Large intestine (tissue), 3 donors: ENCODE data around the gene RBMS3. TPM values are rescaled to one million over a fixed set of nuclear protein-coding genes. Genes with fewer than 3 reads are reported as not detected.
"Not testable (repeated sequence)": the region's sequence is repeated elsewhere in the genome, so short reads cannot be mapped to it uniquely, and the experiment has no call there.

Experiments used
- DNase-seq, 2 donors: peaks; one replicate each; pipeline versions ENCODE4 v3.0.0 to v3.0.0-alpha.2; 2013
- H3K27ac ChIP-seq: one replicate; pipeline ENCODE4 v1.5.1; 2013; ENCODE audit warnings: low read length
- H3K27me3 ChIP-seq: 2 replicates; pipeline ENCODE4 v1.6.1; 2013; ENCODE audit warnings: low read length; ENCODE audit not compliant: control insufficient read depth, insufficient read depth
- H3K36me3 ChIP-seq: 2 replicates; pipeline ENCODE4 v1.6.1; 2013; ENCODE audit warnings: low read length; ENCODE audit not compliant: control insufficient read depth, insufficient read depth
- H3K4me1 ChIP-seq: one replicate; pipeline ENCODE4 v1.6.1; 2013; ENCODE audit warnings: low read length; ENCODE audit not compliant: control insufficient read depth, insufficient read depth
- H3K4me3 ChIP-seq: one replicate; pipeline ENCODE4 v1.5.1; 2013; ENCODE audit warnings: low read length
- H3K9me3 ChIP-seq: one replicate; pipeline ENCODE4 v1.6.1; 2013; ENCODE audit warnings: mild to moderate bottlenecking, low read depth, low read length, moderate library complexity; ENCODE audit not compliant: control insufficient read depth
- WGBS: methylation state at CpG from one replicate; pipeline ENCODE4 v1.1.5; 2013; ENCODE audit warnings: low lambda C conversion rate; ENCODE audit not compliant: insufficient coverage; 5-methylcytosine and 5-hydroxymethylcytosine counted together
- polyA plus RNA-seq: library from polyadenylated mRNA; unstranded; fragments of 120-200 nt; gene quantifications from one replicate; pipeline ENCODE4 v1.2.1, GENCODE V29; 2013

RBMS3 gene
- polyA plus RNA-seq, 1 donor, result 10.8 TPM

DNA sequence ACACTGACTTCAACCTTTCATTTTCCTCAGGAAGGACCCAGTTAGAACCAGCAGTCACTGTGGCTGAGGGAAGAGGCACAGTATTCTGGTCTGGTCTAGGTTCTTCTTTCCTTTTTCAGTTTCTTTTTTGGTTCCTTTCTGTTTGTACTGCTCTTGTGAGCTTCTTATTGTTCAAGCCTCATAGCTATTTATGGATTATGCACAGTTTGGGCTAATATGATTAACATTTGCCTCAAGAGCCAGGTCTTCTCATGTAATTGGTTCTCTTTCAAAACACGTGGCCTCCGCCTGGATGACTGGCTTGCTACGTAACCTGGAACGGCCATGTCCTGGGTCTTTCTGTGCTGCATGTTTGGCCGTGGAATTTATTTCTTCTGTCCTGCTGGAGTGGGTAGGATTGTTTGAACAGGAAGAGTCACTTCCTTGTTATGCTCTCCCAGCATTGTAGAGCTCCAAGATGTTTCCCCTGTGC lies 43.3 kb downstream of the RBMS3 start:
- Histone ChIP-seq H3K9me3 (no peaks in the 10 kb centered on the region), H3K27ac (no peak overlapping the region), H3K36me3 (no peaks in the 10 kb centered on the region), H3K4me3 (no peak overlapping the region), H3K4me1 (no peaks in the 10 kb centered on the region), H3K27me3 (no peaks in the 10 kb centered on the region)
- DNase-seq, result peak in 1 of 2 donors; percentile 16
- no CpG with 5 or more reads among the region's 5 CpGs for WGBS

- not testable (repeated sequence) for H3K4me3 ChIP-seq, DNase-seq, H3K4me1 ChIP-seq, H3K36me3 ChIP-seq, H3K27ac ChIP-seq, H3K27me3 ChIP-seq, H3K9me3 ChIP-seq
- no CpG with 5 or more reads among the region's 10 CpGs for WGBS
Measured at GRCh38 chr3:29326540-29326939, 45.7 kb downstream of the RBMS3 start.

DNA sequence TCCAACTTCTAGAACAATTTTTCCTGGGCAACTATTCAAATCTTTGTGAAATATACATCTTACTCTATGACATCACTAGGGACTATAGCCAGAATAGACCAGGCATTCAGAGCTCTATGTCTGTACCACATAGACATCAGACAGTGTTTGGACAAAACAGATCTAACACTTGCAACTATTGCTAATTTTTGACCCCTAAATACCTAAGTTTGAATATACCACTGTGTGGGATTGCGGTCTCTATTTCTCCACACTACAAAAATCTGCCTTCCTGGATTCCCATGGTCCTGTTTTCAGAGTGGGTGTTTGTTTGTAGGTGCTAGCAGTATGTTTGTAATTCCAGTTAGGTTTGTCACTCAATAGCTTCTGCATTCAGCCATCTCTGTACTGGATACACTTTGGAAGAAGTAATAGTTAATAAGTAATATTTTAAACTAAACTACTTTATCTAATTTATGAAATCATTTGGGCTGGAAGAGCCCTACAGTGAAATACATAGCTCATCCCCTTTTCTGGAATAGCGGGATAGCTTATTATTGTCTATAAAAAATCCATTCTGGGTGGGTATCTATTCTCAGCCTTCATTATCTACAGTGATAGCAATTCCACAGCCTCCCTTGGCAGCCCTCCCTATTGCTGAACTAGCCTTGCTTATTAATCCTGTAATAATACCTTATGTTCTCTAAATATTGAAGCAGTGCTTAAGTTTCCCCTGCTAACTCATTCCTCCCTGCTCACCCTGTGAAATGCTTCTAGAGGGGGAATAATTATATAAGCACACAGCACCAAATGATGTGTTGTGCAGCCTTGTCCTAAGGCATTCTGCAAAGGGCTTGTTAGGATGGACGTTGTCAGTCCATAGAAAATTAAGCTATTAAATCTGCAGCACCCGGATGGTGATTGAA lies 49.4 kb downstream of the RBMS3 start:
- Histone ChIP-seq H3K36me3 (no peaks in the 10 kb centered on the region), H3K27ac (no peak overlapping the region), H3K27me3 (no peaks in the 10 kb centered on the region), H3K4me1 (no peaks in the 10 kb centered on the region), H3K9me3 (no peaks in the 10 kb centered on the region), H3K4me3 (no peak overlapping the region)
- no peak for DNase-seq
- 100% methylated on average over 1 of the region's 4 CpGs for WGBS

DNA sequence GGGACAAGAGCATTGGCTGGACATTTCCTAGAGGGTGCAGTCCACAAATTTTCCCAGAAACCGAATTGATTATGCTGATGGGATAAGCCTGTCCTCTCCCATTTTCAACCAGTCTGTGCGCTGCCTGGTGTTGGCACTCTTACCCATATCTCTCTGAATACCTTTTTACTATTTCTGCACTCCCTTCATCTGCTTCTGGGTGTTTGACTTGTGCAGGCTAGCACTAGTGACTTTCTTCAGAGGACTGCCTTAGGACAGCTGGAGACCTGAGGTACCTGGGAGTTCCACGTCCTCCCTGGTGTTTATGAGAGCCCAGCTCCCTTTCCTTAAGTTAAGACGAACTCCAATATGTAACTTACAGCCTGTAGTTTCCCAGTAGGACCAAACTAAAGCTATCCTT lies 50.2 kb downstream of the RBMS3 start:
- no peak overlapping the region for H3K4me3 ChIP-seq
- H3K36me3 ChIP-seq, result no peaks in the 10 kb centered on the region
- no peaks in the 10 kb centered on the region for H3K4me1 ChIP-seq
- WGBS, result no CpG with 5 or more reads among the region's 4 CpGs
- H3K27ac ChIP-seq, result no peak overlapping the region
- H3K27me3 ChIP-seq, result no peaks in the 10 kb centered on the region
- no peak for DNase-seq
- no peaks in the 10 kb centered on the region for H3K9me3 ChIP-seq

DNA sequence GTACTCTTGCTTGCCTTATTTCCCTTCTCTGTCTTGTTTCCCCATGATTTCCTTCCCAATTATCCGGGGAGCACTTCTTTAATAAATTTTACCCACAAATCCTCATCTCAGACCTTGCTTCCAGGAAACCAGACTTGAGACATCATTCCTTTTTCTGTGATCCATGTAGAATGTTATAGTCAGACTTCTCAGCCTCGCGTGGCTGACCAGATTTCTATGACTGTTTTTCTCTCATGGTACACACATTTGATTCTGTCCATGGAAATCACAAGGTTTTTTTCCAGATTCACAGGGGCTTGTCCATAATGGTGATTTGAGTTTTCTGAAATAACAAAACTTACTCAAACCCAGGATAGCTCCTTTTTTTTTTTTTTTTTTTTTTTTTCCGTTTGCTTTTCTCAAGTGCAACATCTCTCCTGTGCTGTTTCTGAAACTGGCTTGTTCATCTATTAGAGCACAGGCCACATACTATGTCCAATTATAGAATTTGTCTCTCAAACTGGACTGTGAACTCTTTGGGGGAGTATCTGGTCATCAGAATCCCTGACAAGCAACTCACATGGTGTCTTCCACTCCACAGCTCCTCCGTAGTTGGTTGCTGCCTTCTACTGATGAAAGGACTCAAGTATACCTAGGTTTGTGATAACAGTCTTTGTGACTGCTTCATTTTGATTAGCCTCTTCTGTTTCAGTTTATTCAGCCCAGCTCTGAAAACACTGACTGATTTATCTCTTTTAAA lies 50.8 kb downstream of the RBMS3 start:
- WGBS, result no CpG with 5 or more reads among the region's 5 CpGs
- Histone ChIP-seq H3K9me3 (no peaks in the 10 kb centered on the region), H3K4me1 (no peaks in the 10 kb centered on the region), H3K27ac (no peak overlapping the region), H3K36me3 (no peaks in the 10 kb centered on the region), H3K4me3 (no peak overlapping the region), H3K27me3 (no peaks in the 10 kb centered on the region)
- DNase-seq, result no peak

GRCh38 chr3:29332195-29332637 lies 51.3 kb downstream of the RBMS3 start:
- H3K4me1 ChIP-seq, result no peaks in the 10 kb centered on the region
- H3K9me3 ChIP-seq, result no peaks in the 10 kb centered on the region
- WGBS, result 83% methylated on average over 1 of the region's 2 CpGs
- DNase-seq, result no peak
- no peaks in the 10 kb centered on the region for H3K36me3 ChIP-seq
- H3K27me3 ChIP-seq, result no peaks in the 10 kb centered on the region
- no peak overlapping the region for H3K4me3 ChIP-seq
- no peak overlapping the region for H3K27ac ChIP-seq

DNA sequence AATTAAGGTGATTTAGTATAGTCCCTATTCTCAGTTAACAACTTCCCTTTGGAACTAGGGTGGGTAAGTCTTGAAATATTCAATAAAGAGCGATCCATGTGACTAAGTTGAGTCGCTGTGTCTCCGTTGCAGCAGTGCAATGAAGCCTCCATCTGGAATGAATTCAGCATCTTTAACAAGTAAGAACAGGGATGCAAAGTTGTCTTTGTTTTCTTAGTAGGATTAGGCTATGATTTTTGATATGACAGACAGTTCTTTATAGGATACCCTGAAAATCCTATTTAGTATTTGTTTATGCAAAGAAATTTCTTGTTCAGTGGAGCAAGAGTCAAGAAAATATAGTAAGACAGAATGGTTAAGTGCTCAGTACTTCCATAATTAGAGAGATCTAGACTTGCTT lies 52.7 kb downstream of the RBMS3 start:
- DNase-seq, result no peak
- no CpG with 5 or more reads among the region's 3 CpGs for WGBS
- Histone ChIP-seq H3K27ac (no peak overlapping the region), H3K4me1 (no peaks in the 10 kb centered on the region), H3K27me3 (no peaks in the 10 kb centered on the region), H3K36me3 (no peaks in the 10 kb centered on the region), H3K4me3 (no peak overlapping the region), H3K9me3 (no peaks in the 10 kb centered on the region)

DNA sequence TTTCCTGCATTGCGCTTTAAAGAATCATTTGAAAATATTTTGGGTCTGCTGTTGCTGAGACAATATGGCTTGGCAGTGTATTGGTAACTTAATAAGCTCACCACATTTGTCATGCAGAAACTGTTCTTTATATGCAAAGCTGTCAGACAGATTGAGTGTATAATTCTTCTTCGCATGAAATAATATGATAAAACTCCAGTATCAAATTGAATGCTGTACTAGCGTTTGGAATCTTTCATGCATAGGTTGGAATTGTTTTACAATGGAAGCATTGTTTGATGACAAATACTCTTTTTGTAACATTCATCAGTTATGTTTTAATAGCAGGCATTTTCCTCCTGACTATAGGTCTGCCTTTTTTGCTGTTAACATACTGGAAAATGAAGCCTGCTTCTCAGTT lies 53.8 kb downstream of the RBMS3 start:
- Histone ChIP-seq H3K4me1 (no peaks in the 10 kb centered on the region), H3K36me3 (no peaks in the 10 kb centered on the region), H3K4me3 (no peak overlapping the region), H3K27me3 (no peaks in the 10 kb centered on the region), H3K27ac (peak overlapping the region; percentile 31), H3K9me3 (no peaks in the 10 kb centered on the region)
- WGBS, result no CpG with 5 or more reads among the region's 3 CpGs
- DNase-seq, result no peak

GRCh38 chr3:29335438-29335837 lies 54.6 kb downstream of the RBMS3 start:
- Histone ChIP-seq H3K4me3 (no peak overlapping the region), H3K27ac (peak overlapping the region; percentile 31), H3K9me3 (no peaks in the 10 kb centered on the region), H3K4me1 (no peaks in the 10 kb centered on the region), H3K27me3 (no peaks in the 10 kb centered on the region), H3K36me3 (no peaks in the 10 kb centered on the region)
- 0% methylated on average over 1 of the region's 6 CpGs for WGBS
- peak; percentile 64 to 66 for DNase-seq

DNA sequence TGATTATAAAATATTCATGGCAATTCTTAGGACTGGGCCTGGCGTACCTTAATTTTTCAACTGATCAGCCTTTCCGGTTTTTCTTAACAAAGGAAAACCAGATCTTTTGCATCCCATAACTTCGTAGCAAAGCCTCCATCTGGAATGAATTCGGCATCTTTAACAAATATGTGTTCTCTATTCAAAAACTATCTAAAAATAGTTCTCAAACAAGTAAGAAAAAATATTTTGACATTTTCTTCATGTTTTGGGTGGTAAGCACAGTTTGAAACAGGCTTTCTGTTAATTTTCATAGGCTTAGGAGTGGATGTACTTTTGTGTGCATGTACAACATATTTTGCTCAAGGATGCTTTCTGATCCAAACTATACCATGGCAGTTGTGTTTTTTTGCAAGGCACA lies 55.1 kb downstream of the RBMS3 start:
- DNase-seq, result no peak

More for the DNA sequence above, 55.1 kb downstream of the RBMS3 start:
- H3K27ac ChIP-seq, result peak overlapping the region; percentile 31
- 45% methylated on average over 2 of the region's 4 CpGs for WGBS
- H3K4me1 ChIP-seq, result no peaks in the 10 kb centered on the region
- H3K36me3 ChIP-seq, result no peaks in the 10 kb centered on the region
- no peaks in the 10 kb centered on the region for H3K27me3 ChIP-seq
- no peak overlapping the region for H3K4me3 ChIP-seq
- H3K9me3 ChIP-seq, result no peaks in the 10 kb centered on the region
